HFFc6 (cell line): ENCODE measurements around the gene CDC42. TPM values are rescaled to one million over a fixed set of nuclear protein-coding genes. Genes with fewer than 3 reads are reported as not detected.

ENCODE experiments used
- DNase-seq: peaks from one replicate; pipeline ENCODE4 v3.0.0-alpha.2; 2018
- H3K27ac Mint-ChIP-seq: 2 replicates; pipeline ENCODE4 v1.8.0; 2020; ENCODE audit warnings: mild to moderate bottlenecking, mixed read lengths
- H3K27me3 Mint-ChIP-seq: 2 replicates; pipeline ENCODE4 v1.8.0; 2021; ENCODE audit warnings: mild to moderate bottlenecking, moderate library complexity, mixed read lengths; ENCODE audit not compliant: insufficient read depth
- H3K36me3 Mint-ChIP-seq: 2 replicates; pipeline ENCODE4 v1.8.0; 2021; ENCODE audit warnings: low read depth, mixed read lengths
- H3K4me1 Mint-ChIP-seq: 2 replicates; pipeline ENCODE4 v1.8.0; 2020; ENCODE audit warnings: low read depth, mixed read lengths
- H3K4me3 Mint-ChIP-seq: 2 replicates; pipeline ENCODE4 v1.8.0; 2020; ENCODE audit warnings: mild to moderate bottlenecking, moderate library complexity, mixed read lengths
- H3K9me3 Mint-ChIP-seq: 2 replicates; pipeline ENCODE4 v1.8.0; 2020; ENCODE audit warnings: mild to moderate bottlenecking, mixed read lengths
- CTCF ChIP-seq: fragments of 200-600 bp; sonication (generic); IDR thresholded peaks from 2 replicates; pipeline ENCODE4 v1.5.0; 2021; ENCODE audit warnings: antibody characterized with exemption, mild to moderate bottlenecking
- total RNA-seq, 6 experiments: library from RNA; stranded (reverse); fragmentation: NEBNext Ultra II Directional; extraction: Animal tissue kit (Norgen Biotek cat#: 25700); gene quantifications; 2 replicates in 1 of 6; 3 replicates in 5 of 6; pipeline ENCODE4 v1.2.3, GENCODE V29; 2021

The CDC42 gene
- total RNA-seq, 6 experiments from 2014 or later = 273 to 298 (median 280) TPM

- H3K36me3 Mint-ChIP-seq = peaks cover 18% of the 10 kb centered on the region
These were observed 58.6 kb downstream of the CDC42 start for GRCh38 chr1:22111115-22111514.

GRCh38 chr1:22111620-22112019, 59.1 kb downstream of the CDC42 start:
- no peak for TF ChIP-seq CTCF
- Mint-ChIP-seq H3K27me3 (no peaks in the 10 kb centered on the region; the same call in 1 of the 2 replicates), H3K36me3 (peaks cover 18% of the 10 kb centered on the region), H3K9me3 (no peaks in the 10 kb centered on the region), H3K27ac (peak overlapping the region; percentile 60), H3K4me3 (no peak overlapping the region), H3K4me1 (peaks cover 78% of the 10 kb centered on the region)
- peak; percentile 71 for DNase-seq

More at GRCh38 chr1:22111115-22111514, 58.6 kb downstream of the CDC42 start:
- DNase-seq = no peak
- no peaks in the 10 kb centered on the region; the same call in 1 of the 2 replicates for H3K27me3 Mint-ChIP-seq
- H3K4me3 Mint-ChIP-seq = no peak overlapping the region
- peak overlapping the region; percentile 60 for H3K27ac Mint-ChIP-seq
- TF ChIP-seq CTCF = no peak
- H3K9me3 Mint-ChIP-seq = no peaks in the 10 kb centered on the region
- peaks cover 83% of the 10 kb centered on the region for H3K4me1 Mint-ChIP-seq

- H3K4me3 Mint-ChIP-seq = no peak overlapping the region
- TF ChIP-seq CTCF = no peak
- no peaks in the 10 kb centered on the region for H3K9me3 Mint-ChIP-seq
- no peaks in the 10 kb centered on the region; the same call in 1 of the 2 replicates for H3K27me3 Mint-ChIP-seq
- no peak for DNase-seq
- peaks cover 69% of the 10 kb centered on the region for H3K4me1 Mint-ChIP-seq
- peak overlapping the region; percentile 29; the same call in 1 of the 2 replicates for H3K27ac Mint-ChIP-seq
- peaks cover 18% of the 10 kb centered on the region for H3K36me3 Mint-ChIP-seq
These were observed 60.0 kb downstream of the CDC42 start for GRCh38 chr1:22112554-22112953.

- Mint-ChIP-seq H3K27ac (peak overlapping the region; percentile 62), H3K9me3 (no peaks in the 10 kb centered on the region), H3K36me3 (peaks cover 11% of the 10 kb centered on the region), H3K4me3 (no peak overlapping the region), H3K4me1 (peaks cover 53% of the 10 kb centered on the region), H3K27me3 (peaks cover 2% of the 10 kb centered on the region; the same call in 1 of the 2 replicates)
- peak; percentile 36 for DNase-seq
- no peak for TF ChIP-seq CTCF
These were observed 61.8 kb downstream of the CDC42 start for GRCh38 chr1:22114083-22115012.

GRCh38 chr1:22115286-22115685, 62.8 kb downstream of the CDC42 start:
- Mint-ChIP-seq H3K4me3 (no peak overlapping the region), H3K4me1 (peaks cover 51% of the 10 kb centered on the region)
- no peak for DNase-seq

More at GRCh38 chr1:22115286-22115685, 62.8 kb downstream of the CDC42 start:
- H3K27me3 Mint-ChIP-seq = peaks cover 2% of the 10 kb centered on the region; the same call in 1 of the 2 replicates
- H3K9me3 Mint-ChIP-seq = no peaks in the 10 kb centered on the region
- no peak for TF ChIP-seq CTCF
- peaks cover 15% of the 10 kb centered on the region for H3K36me3 Mint-ChIP-seq
- peak overlapping the region; percentile 45 for H3K27ac Mint-ChIP-seq
